ENCODE measurements around the gene GJD2.
A peak's percentile ranks its signal among the peaks of the same experiment; 100 is the strongest.

GJD2 gene

GRCh38 chr15:34721802-34722438 lies 32.9 kb downstream of the GJD2 start:
- no peak for DNase-seq

GRCh38 chr15:34721157-34721801 lies 33.5 kb downstream of the GJD2 start:
- DNase-seq: no peak

GRCh38 chr15:34719695-34720094 lies 35.1 kb downstream of the GJD2 start:
- DNase-seq: no peak

GRCh38 chr15:34718681-34719665 lies 35.8 kb downstream of the GJD2 start:
- DNase-seq: no peak

- no peak for DNase-seq
Observed at GRCh38 chr15:34717729-34718128, 37.1 kb downstream of the GJD2 start.

DNA sequence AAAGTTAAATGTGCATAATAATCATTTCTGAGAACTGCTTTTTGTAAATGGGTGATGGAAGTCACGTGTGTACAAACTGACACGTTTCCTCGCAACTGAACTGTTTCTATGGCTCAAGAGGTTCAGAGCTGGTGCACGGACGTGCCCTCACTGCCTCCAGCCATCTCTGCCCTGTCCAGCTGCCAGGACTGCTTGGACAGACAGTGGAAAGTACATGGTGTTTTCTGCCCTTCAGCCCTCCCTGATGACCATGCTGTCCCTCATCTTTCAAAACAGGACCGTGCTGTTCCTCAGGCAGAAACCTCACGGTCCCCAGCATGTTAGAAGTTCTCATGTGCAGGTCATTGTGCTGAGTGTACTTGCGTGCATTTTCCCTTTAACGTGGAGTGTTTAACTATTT lies 38.7 kb downstream of the GJD2 start:
- DNase-seq: no peak

DNA sequence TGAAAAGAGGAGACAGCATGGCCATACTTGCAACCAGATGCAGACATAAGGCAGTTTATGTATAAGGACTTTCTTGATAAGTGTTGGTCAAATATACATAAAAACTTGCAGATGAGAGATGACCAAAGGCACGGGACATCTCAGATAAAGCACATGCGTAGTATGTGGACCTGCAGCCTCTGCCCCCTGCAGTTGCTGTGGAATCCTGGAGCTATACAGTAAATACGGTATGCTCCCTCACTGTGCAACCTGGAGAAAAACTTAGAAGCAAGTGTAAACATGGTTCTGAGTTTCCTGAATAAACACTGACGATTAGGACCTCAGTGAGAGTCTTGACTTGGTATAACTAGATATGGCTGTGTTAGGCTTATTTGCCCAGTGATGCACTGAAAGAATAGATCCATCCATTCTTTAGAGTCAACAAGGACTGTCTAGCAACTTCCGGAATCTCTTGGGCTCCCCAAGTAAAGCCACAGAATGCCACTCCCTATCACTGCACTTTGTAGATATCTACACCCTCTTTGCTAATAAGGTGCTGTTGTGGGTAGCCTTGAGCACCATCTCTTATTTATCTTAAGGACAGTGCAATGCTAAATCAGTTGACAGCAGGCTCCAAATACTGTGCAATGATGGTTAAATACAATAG lies 40.2 kb downstream of the GJD2 start:
- no peak for DNase-seq

DNA sequence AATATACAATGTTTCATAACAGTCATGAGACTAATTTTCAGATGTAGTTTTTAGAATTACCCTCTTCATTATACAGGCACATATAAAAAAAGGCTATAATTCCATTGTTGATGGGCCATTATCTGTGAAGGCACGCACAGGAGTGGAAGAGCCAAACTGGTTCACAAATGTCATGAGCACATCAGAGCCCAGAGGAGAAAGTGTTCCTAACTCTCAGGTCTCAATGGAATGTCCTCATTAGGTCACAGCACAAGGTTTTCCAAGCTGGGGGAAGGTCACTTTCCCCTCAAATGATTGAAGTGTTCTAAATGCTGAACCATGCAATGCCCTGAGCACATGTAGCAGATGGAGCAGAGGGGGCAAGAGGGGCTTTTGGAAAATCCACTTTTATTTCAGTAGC lies 41.2 kb downstream of the GJD2 start:
- no peak for DNase-seq

DNA sequence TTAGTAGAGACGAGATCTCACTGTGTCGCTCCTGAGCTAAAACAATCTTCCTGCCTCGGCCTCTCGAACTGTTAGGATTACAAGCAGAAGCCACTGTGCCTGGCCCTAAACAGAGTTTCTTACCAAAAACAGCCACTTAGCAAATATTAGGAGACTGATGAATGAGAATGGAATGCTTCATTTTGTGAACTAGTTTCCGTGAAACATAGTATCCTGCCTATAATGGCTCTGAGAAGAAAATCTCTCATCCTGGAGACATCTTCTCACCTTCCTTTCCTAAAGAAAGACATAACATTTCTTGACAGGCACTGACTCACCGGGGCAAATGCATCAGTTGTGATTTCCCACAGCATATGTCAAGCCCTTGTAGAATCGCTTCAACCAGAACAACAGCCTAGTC lies 44.9 kb downstream of the GJD2 start:
- DNase-seq: no peak

- DNase-seq: peak; percentile 42 to 63
Observed at GRCh38 chr15:34708422-34708821, 46.4 kb downstream of the GJD2 start.

GRCh38 chr15:34701536-34701935 lies 53.3 kb downstream of the GJD2 start:
- DNase-seq: no peak
